GM23338 (cell line): ENCODE results near the gene SLC25A30. TPM values are rescaled to one million over a fixed set of nuclear protein-coding genes. Genes with fewer than 3 reads are reported as not detected.

Source experiments
- ATAC-seq: fragments of 200-7000 bp; cut with Tn5 transposase; 3 replicates; pipeline ENCODE4 v1.9.1; 2020
- DNase-seq: peaks from one replicate; pipeline ENCODE4 v3.0.0-alpha.2; 2015; ENCODE audit warnings: low spot score
- H2AFZ ChIP-seq: fragments of 200-600 bp; sonication (generic); 2 replicates; pipeline ENCODE4 v1.8.0; 2016; ENCODE audit warnings: antibody characterized with exemption, mild to moderate bottlenecking, moderate library complexity
- H3F3A ChIP-seq: fragments of 200-600 bp; sonication (generic); replicated peaks from 2 replicates; pipeline ENCODE4 v1.8.0; 2017; ENCODE audit warnings: antibody characterized with exemption, mixed run types, low read depth
- H3K27ac ChIP-seq: fragments of 200-600 bp; sonication (generic); 2 replicates; pipeline ENCODE4 v1.6.1; 2016; ENCODE audit warnings: low read depth
- H3K27me3 ChIP-seq: fragments of 200-600 bp; sonication (generic); 2 replicates; pipeline ENCODE4 v1.8.0; 2016; ENCODE audit warnings: mild to moderate bottlenecking, mixed run types, moderate library complexity; ENCODE audit not compliant: insufficient read depth
- H3K36me3 ChIP-seq: fragments of 200-600 bp; sonication (generic); 2 replicates; pipeline ENCODE4 v1.8.0; 2016; ENCODE audit warnings: mild to moderate bottlenecking; ENCODE audit not compliant: insufficient read depth
- H3K4me1 ChIP-seq: fragments of 200-600 bp; sonication (generic); 2 replicates; pipeline ENCODE4 v1.8.0; 2016; ENCODE audit warnings: mild to moderate bottlenecking, moderate library complexity; ENCODE audit not compliant: insufficient read depth
- H3K4me2 ChIP-seq: fragments of 200-600 bp; sonication (generic); 2 replicates; pipeline ENCODE4 v1.7.1; 2017; ENCODE audit warnings: mixed run types
- H3K4me3 ChIP-seq: fragments of 200-600 bp; sonication (generic); 2 replicates; pipeline ENCODE4 v1.6.1; 2016; ENCODE audit warnings: mixed run types
- H3K79me2 ChIP-seq: fragments of 200-600 bp; sonication (generic); replicated peaks from 2 replicates; pipeline ENCODE4 v1.8.0; 2017; ENCODE audit warnings: mild to moderate bottlenecking; ENCODE audit not compliant: insufficient read depth
- H3K9me2 ChIP-seq: fragments of 200-600 bp; sonication (generic); 2 replicates; pipeline ENCODE4 v1.8.0; 2017; ENCODE audit not compliant: insufficient read depth
- H4K20me1 ChIP-seq: fragments of 200-600 bp; sonication (generic); replicated peaks from 2 replicates; pipeline ENCODE4 v1.8.0; 2017; ENCODE audit warnings: mild to moderate bottlenecking; ENCODE audit not compliant: insufficient read depth
- H3K27ac Mint-ChIP-seq: 2 replicates; pipeline ENCODE4 v1.8.0; 2020; ENCODE audit warnings: inconsistent platforms, mild to moderate bottlenecking, moderate library complexity, mixed read lengths
- H3K27me3 Mint-ChIP-seq: 3 replicates; pipeline ENCODE4 v1.8.0; 2022; ENCODE audit warnings: low read depth, mild to moderate bottlenecking, moderate library complexity, mixed read lengths, inconsistent platforms; ENCODE audit not compliant: insufficient read depth, poor library complexity
- H3K36me3 Mint-ChIP-seq: 3 replicates; pipeline ENCODE4 v1.8.0; 2021; ENCODE audit warnings: low read depth, mild to moderate bottlenecking, inconsistent platforms, moderate library complexity, mixed read lengths
- H3K4me1 Mint-ChIP-seq: 3 replicates; pipeline ENCODE4 v1.8.0; 2020; ENCODE audit warnings: mild to moderate bottlenecking, inconsistent platforms, mixed read lengths
- H3K4me3 Mint-ChIP-seq: 3 replicates; pipeline ENCODE4 v1.8.0; 2021; ENCODE audit warnings: moderate library complexity, mild to moderate bottlenecking, inconsistent platforms, mixed read lengths
- H3K9me3 Mint-ChIP-seq: 3 replicates; pipeline ENCODE4 v1.8.0; 2020; ENCODE audit warnings: moderate library complexity, mild to moderate bottlenecking, inconsistent platforms, mixed read lengths
- CREB1 ChIP-seq: fragments of 250-450 bp; sonication (Bioruptor Pico); IDR thresholded peaks from 2 replicates; pipeline ENCODE4 v1.5.0; 2020; ENCODE audit warnings: low read depth, mild to moderate bottlenecking, moderate library complexity
- EZH2 ChIP-seq: fragments of 200-600 bp; sonication (generic); IDR thresholded peaks from one replicate; pipeline ENCODE4 v1.8.0; 2017; ENCODE audit warnings: antibody characterized with exemption, mild to moderate bottlenecking, low read depth; ENCODE audit not compliant: unreplicated experiment
- EZH2phosphoT487 ChIP-seq: fragments of 200-600 bp; sonication (generic); IDR thresholded peaks from one replicate; pipeline ENCODE4 v1.8.1; 2018; ENCODE audit warnings: antibody characterized with exemption; ENCODE audit not compliant: unreplicated experiment
- NANOG ChIP-seq: IDR thresholded peaks from 2 replicates; pipeline ENCODE4 v1.6.1; 2016; ENCODE audit warnings: antibody characterized with exemption, borderline replicate concordance
- POLR2AphosphoS5 ChIP-seq: IDR thresholded peaks from 2 replicates; pipeline ENCODE4 v1.6.1; 2016; ENCODE audit warnings: antibody characterized with exemption, low read depth
- STAT1 ChIP-seq: IDR thresholded peaks from one replicate; pipeline ENCODE4 v1.6.1; 2016; ENCODE audit warnings: antibody characterized with exemption; ENCODE audit not compliant: unreplicated experiment
- ZNF114 ChIP-seq: fragments of 250-450 bp; sonication (Bioruptor Pico); IDR thresholded peaks from 2 replicates; pipeline ENCODE4 v1.5.0; 2020; ENCODE audit warnings: mild to moderate bottlenecking, moderate library complexity
- ZNF331 ChIP-seq: fragments of 250-450 bp; sonication (Bioruptor Pico); IDR thresholded peaks from 2 replicates; pipeline ENCODE4 v1.5.0; 2020; ENCODE audit warnings: low read depth, mild to moderate bottlenecking, moderate library complexity
- polyA plus RNA-seq: library from polyadenylated mRNA; unstranded; fragments of >200 nt; fragmentation: Nextera tagmentation; extraction: Ambion mirVana; gene quantifications from 2 replicates; pipeline ENCODE4 v1.2.1, GENCODE V29; 2016
- total RNA-seq: library from RNA; depleted of rRNA; stranded (reverse); fragments of >200 nt; shearing (Covaris generic); gene quantifications from 2 replicates; pipeline ENCODE4 v1.2.3, GENCODE V29; 2014
- TF ChIP-seq, protein P1 (sequence below): fragments of 250-450 bp; sonication (Bioruptor Pico); IDR thresholded peaks from 2 replicates; pipeline ENCODE4 v1.5.0; 2020; ENCODE audit warnings: mild to moderate bottlenecking, moderate library complexity
- TF ChIP-seq, protein P2 (sequence below): IDR thresholded peaks from 2 replicates; pipeline ENCODE4 v1.6.1; 2016; ENCODE audit warnings: antibody characterized with exemption
- TF ChIP-seq, protein P3 (sequence below): IDR thresholded peaks from one replicate; pipeline ENCODE4 v1.6.1; 2018; ENCODE audit warnings: antibody characterized with exemption; ENCODE audit not compliant: unreplicated experiment

Gene SLC25A30
- total and polyA plus RNA-seq, 2 experiments from 2014 or later: 2.0 to 7.5 TPM

- 0 out of 2 replicates have a peak, but pooled peaks cover 4% of the 10 kb centered on the region for H3K36me3 ChIP-seq
- no peaks in the 10 kb centered on the region for H3K9me2 ChIP-seq
- DNase-seq (no peak), ATAC-seq (no peak)
- no peak overlapping the region for H3K4me2 ChIP-seq
- TF ChIP-seq, protein P1, sequence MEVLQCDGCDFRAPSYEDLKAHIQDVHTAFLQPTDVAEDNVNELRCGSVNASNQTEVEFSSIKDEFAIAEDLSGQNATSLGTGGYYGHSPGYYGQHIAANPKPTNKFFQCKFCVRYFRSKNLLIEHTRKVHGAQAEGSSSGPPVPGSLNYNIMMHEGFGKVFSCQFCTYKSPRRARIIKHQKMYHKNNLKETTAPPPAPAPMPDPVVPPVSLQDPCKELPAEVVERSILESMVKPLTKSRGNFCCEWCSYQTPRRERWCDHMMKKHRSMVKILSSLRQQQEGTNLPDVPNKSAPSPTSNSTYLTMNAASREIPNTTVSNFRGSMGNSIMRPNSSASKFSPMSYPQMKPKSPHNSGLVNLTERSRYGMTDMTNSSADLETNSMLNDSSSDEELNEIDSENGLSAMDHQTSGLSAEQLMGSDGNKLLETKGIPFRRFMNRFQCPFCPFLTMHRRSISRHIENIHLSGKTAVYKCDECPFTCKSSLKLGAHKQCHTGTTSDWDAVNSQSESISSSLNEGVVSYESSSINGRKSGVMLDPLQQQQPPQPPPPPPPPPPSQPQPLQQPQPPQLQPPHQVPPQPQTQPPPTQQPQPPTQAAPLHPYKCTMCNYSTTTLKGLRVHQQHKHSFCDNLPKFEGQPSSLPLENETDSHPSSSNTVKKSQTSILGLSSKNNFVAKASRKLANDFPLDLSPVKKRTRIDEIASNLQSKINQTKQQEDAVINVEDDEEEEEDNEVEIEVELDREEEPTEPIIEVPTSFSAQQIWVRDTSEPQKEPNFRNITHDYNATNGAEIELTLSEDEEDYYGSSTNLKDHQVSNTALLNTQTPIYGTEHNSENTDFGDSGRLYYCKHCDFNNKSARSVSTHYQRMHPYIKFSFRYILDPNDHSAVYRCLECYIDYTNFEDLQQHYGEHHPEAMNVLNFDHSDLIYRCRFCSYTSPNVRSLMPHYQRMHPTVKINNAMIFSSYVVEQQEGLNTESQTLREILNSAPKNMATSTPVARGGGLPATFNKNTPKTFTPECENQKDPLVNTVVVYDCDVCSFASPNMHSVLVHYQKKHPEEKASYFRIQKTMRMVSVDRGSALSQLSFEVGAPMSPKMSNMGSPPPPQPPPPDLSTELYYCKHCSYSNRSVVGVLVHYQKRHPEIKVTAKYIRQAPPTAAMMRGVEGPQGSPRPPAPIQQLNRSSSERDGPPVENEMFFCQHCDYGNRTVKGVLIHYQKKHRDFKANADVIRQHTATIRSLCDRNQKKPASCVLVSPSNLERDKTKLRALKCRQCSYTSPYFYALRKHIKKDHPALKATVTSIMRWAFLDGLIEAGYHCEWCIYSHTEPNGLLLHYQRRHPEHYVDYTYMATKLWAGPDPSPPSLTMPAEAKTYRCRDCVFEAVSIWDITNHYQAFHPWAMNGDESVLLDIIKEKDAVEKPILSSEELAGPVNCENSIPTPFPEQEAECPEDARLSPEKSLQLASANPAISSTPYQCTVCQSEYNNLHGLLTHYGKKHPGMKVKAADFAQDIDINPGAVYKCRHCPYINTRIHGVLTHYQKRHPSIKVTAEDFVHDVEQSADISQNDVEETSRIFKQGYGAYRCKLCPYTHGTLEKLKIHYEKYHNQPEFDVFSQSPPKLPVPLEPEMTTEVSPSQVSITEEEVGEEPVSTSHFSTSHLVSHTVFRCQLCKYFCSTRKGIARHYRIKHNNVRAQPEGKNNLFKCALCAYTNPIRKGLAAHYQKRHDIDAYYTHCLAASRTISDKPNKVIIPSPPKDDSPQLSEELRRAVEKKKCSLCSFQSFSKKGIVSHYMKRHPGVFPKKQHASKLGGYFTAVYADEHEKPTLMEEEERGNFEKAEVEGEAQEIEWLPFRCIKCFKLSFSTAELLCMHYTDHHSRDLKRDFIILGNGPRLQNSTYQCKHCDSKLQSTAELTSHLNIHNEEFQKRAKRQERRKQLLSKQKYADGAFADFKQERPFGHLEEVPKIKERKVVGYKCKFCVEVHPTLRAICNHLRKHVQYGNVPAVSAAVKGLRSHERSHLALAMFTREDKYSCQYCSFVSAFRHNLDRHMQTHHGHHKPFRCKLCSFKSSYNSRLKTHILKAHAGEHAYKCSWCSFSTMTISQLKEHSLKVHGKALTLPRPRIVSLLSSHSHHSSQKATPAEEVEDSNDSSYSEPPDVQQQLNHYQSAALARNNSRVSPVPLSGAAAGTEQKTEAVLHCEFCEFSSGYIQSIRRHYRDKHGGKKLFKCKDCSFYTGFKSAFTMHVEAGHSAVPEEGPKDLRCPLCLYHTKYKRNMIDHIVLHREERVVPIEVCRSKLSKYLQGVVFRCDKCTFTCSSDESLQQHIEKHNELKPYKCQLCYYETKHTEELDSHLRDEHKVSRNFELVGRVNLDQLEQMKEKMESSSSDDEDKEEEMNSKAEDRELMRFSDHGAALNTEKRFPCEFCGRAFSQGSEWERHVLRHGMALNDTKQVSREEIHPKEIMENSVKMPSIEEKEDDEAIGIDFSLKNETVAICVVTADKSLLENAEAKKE: no peak
- TF ChIP-seq ZNF331 (CRISPR knock-in tag): no peak
- no peak for TF ChIP-seq EZH2
- TF ChIP-seq, protein P2, sequence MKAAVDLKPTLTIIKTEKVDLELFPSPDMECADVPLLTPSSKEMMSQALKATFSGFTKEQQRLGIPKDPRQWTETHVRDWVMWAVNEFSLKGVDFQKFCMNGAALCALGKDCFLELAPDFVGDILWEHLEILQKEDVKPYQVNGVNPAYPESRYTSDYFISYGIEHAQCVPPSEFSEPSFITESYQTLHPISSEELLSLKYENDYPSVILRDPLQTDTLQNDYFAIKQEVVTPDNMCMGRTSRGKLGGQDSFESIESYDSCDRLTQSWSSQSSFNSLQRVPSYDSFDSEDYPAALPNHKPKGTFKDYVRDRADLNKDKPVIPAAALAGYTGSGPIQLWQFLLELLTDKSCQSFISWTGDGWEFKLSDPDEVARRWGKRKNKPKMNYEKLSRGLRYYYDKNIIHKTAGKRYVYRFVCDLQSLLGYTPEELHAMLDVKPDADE: no peak
- no peak for TF ChIP-seq NANOG
- TF ChIP-seq CREB1 (CRISPR knock-in tag): no peak
- no peak for TF ChIP-seq EZH2phosphoT487
- no peak for TF ChIP-seq ZNF114 (CRISPR knock-in tag)
- TF ChIP-seq, protein P3, sequence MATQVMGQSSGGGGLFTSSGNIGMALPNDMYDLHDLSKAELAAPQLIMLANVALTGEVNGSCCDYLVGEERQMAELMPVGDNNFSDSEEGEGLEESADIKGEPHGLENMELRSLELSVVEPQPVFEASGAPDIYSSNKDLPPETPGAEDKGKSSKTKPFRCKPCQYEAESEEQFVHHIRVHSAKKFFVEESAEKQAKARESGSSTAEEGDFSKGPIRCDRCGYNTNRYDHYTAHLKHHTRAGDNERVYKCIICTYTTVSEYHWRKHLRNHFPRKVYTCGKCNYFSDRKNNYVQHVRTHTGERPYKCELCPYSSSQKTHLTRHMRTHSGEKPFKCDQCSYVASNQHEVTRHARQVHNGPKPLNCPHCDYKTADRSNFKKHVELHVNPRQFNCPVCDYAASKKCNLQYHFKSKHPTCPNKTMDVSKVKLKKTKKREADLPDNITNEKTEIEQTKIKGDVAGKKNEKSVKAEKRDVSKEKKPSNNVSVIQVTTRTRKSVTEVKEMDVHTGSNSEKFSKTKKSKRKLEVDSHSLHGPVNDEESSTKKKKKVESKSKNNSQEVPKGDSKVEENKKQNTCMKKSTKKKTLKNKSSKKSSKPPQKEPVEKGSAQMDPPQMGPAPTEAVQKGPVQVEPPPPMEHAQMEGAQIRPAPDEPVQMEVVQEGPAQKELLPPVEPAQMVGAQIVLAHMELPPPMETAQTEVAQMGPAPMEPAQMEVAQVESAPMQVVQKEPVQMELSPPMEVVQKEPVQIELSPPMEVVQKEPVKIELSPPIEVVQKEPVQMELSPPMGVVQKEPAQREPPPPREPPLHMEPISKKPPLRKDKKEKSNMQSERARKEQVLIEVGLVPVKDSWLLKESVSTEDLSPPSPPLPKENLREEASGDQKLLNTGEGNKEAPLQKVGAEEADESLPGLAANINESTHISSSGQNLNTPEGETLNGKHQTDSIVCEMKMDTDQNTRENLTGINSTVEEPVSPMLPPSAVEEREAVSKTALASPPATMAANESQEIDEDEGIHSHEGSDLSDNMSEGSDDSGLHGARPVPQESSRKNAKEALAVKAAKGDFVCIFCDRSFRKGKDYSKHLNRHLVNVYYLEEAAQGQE: no peak
- no peak for TF ChIP-seq POLR2AphosphoS5
- no peak for TF ChIP-seq STAT1
- H3F3A ChIP-seq: peaks cover 6% of the 10 kb centered on the region; the same call in 1 of the 2 replicates
- H3K9me3 Mint-ChIP-seq: peaks cover 4% of the 10 kb centered on the region; the same call in 2 of the 3 replicates
- no peak overlapping the region for H3K4me3 ChIP-seq
- H3K36me3 Mint-ChIP-seq: peaks cover 35% of the 10 kb centered on the region
- H3K79me2 ChIP-seq: no peaks in the 10 kb centered on the region
- H3K4me1 ChIP-seq: no peaks in the 10 kb centered on the region
- H3K27me3 ChIP-seq: no peaks in the 10 kb centered on the region
- H2AFZ ChIP-seq: no peak overlapping the region
- peaks cover 13% of the 10 kb centered on the region for H3K4me1 Mint-ChIP-seq
- H3K27ac Mint-ChIP-seq: no peak overlapping the region
- peaks cover 6% of the 10 kb centered on the region for H3K27me3 Mint-ChIP-seq
- no peak overlapping the region for H3K4me3 Mint-ChIP-seq
- no peak overlapping the region for H3K27ac ChIP-seq
- no peaks in the 10 kb centered on the region for H4K20me1 ChIP-seq
Observed at GRCh38 chr13:45361596-45362206, 56.5 kb downstream of the SLC25A30 start.
